GM21529 (cell line): Measurements from ENCODE around the gene PLCB1.
A peak's percentile ranks its signal among the peaks of the same experiment; 100 is the strongest.
"Not testable (repeated sequence)": the region's sequence is repeated elsewhere in the genome, so short reads cannot be mapped to it uniquely, and the experiment has no call there.

Experiments used
- ATAC-seq: cut with Tn5 transposase; IDR thresholded peaks from one replicate; pipeline ENCODE4 v1.9.1; 2021; ENCODE audit not compliant: unreplicated experiment

Gene PLCB1

GRCh38 chr20:8363970-8364733, 232.1 kb downstream of the PLCB1 start:
- ATAC-seq, result no peak

- ATAC-seq, result no peak
These were observed 232.6 kb downstream of the PLCB1 start for GRCh38 chr20:8364734-8365078.

GRCh38 chr20:8365634-8366033, 233.6 kb downstream of the PLCB1 start:
- no peak for ATAC-seq

GRCh38 chr20:8366303-8366923, 234.3 kb downstream of the PLCB1 start:
- ATAC-seq, result no peak

DNA sequence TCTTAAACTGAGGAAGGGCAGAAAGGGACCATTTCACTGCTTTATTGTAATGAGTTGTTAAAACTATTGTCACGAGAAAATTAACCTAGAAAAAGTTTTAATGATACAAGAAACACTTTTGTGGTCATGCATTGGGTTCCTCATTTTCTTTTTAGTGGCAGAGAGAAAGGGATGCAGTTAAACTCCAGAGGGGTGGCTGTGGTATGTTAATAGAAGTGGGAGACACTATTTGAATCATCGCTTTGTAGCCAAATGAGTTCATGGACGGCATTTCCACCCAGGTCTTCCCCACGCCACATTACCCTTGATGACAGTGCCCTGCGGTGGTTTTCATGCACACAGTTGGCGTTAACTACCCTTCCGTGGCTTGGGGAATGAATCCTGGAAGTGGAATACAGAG, 235.6 kb downstream of the PLCB1 start:
- no peak for ATAC-seq

DNA sequence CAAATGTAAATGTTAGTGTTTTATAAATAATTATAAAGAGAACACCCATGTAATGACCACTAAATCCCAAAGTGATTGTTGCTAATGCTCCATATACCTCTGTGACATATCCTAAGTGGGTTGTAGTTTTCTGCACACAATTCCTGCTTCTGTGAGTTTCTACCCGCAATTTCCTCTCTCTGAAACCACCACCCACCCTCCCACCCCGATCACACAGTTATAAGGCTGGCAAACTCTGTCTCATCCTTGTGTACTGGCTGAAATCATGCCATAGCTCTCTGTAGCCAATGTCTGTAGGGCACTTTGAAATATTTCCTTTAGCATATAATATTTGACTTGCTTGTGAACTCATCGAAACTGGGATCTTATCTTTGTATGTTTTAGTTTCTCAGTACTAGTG, 236.6 kb downstream of the PLCB1 start:
- ATAC-seq, result no peak

DNA sequence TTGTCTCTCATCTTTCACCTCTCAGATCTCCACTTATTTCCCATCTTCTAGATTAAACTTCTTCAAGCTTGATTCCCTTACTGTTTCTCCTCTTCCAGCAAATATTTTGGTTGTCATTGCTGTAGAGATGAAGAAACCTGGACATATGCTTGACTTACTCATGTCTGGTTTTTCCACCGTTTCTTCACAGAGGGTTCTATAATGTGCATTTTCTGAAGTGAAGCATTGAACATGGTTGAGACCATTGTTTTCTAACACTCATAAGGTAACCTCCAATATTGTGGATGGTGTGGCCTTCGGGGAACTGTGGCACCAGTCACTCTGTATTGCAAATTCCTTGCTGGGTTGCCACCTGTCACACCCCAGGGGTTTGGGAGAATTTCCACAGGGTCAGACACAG, 237.2 kb downstream of the PLCB1 start:
- ATAC-seq, result no peak

GRCh38 chr20:8370774-8371173, 238.7 kb downstream of the PLCB1 start:
- no peak for ATAC-seq

- no peak for ATAC-seq
These were observed 240.8 kb downstream of the PLCB1 start for GRCh38 chr20:8372824-8373380.

DNA sequence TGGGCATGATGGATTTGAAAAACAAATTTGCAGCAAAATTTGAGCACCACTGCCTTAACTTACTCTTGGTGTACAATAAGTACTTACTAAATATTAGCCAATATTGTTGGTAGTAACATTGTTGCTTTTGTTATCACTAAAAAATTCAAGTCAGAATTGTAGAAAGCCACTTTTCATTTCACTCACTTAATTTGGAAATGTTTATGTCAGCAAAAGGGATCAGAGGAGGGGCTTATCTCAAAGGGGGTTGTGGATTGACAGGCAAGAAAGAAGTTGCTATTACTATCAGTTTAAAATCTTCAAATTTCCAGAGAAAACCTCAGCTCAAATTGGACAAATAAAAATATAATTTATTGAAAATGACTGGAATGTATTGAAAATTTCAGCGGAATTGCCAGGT, 241.5 kb downstream of the PLCB1 start:
- no peak for ATAC-seq

DNA sequence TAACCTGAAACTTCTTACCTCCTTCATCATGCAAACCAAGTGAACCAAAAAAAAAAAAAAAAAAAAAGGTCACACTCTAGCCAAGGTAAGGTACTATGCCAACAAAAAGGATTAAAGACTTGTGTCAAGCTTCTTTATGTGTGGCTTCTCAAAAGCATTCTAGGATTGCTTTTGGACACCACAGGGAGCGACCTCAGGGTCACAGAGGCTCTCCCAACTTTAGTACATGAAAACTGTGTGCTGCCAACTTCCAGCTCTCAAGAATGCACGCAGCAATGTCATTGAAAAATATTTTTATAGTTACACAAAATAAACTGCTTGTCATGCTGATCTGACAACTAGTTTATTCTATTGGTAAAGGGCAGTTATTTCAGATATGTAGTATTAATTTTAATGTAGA, 243.8 kb downstream of the PLCB1 start:
- ATAC-seq, result no peak

GRCh38 chr20:8376940-8377339, 244.9 kb downstream of the PLCB1 start:
- ATAC-seq, result no peak

DNA sequence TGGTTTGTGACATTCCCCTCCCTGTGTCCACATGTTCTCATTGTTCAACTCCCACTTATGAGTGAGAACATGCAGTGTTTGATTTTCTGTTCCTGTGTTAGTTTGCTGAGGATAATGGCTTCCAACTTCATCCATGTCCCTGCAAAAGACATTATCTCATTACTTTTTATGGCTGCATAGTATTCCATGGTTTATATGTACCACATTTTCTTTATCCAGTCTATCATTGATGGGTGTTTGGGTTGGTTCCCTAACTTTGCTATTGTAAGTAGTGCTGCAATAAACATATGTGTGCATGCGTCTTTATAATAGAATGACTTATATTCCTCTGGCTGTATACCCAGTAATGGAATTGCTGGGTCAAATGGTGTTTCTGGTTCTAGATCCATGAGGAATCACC, 247.1 kb downstream of the PLCB1 start:
- not testable (repeated sequence) for ATAC-seq

GRCh38 chr20:8385247-8385646, 253.2 kb downstream of the PLCB1 start:
- no peak for ATAC-seq

DNA sequence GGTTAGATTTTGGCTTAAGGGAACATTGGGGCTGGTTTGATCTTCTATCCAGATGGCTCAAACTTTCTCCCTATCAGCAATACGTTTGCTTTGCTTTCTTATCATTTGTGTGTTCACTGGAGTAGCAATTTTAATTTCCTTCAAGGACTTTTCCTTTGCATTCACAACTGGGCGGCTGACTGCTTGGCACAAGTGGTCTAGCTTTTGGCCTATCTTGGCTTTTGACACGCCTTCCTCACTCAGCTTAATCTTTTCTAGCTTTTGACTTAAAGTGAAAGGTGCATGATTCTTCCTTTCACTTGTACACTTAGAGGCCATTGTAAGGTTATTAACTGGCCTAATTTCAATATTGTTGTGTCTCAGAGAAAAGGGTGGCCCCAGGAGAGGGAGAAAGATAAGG, 254.9 kb downstream of the PLCB1 start:
- ATAC-seq, result no peak

- no peak for ATAC-seq
These were observed 256.1 kb downstream of the PLCB1 start for GRCh38 chr20:8388141-8388540.

- no peak for ATAC-seq
These were observed 256.6 kb downstream of the PLCB1 start for GRCh38 chr20:8388707-8389106.

- no peak for ATAC-seq
These were observed 257.4 kb downstream of the PLCB1 start for GRCh38 chr20:8389381-8390036.

DNA sequence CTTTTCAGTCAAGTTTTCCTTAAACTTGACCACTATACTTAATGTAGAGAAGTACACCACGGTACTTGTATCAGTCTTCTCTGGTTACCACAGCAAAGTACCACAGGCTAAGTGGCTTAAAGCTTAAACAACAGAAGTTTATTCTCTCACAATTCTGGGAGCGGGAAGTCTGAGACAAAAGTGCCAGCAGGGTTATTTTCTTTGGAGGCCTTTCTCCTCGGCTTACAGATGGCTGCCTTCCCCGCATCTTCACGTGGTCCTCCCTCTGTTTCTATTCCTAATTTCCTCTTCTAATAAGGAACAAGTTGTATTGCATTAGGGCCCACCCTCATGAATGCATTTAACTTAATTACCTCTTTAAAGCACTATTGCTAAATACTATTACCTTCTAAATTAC, 258.0 kb downstream of the PLCB1 start:
- ATAC-seq, result no peak

DNA sequence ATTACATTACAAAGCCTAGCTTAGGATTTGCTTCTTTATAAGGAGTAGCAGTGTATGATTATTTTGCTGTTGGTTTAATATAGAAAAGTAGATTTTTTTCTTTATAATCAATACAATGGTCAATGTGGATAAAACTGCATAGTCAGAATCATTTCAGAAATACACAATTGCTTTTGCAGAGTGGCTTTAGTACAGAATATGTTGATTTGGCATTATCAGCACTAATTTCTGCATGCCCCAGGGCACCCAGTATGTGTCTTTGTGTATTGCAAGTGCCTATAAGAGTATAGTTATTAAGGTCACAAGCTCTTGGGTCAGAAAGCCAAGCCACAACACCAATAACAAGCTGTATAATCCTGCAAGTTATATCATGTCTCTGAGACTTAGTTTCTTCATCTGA, 258.4 kb downstream of the PLCB1 start:
- ATAC-seq, result no peak

- no peak for ATAC-seq
These were observed 261.3 kb downstream of the PLCB1 start for GRCh38 chr20:8393381-8393780.

DNA sequence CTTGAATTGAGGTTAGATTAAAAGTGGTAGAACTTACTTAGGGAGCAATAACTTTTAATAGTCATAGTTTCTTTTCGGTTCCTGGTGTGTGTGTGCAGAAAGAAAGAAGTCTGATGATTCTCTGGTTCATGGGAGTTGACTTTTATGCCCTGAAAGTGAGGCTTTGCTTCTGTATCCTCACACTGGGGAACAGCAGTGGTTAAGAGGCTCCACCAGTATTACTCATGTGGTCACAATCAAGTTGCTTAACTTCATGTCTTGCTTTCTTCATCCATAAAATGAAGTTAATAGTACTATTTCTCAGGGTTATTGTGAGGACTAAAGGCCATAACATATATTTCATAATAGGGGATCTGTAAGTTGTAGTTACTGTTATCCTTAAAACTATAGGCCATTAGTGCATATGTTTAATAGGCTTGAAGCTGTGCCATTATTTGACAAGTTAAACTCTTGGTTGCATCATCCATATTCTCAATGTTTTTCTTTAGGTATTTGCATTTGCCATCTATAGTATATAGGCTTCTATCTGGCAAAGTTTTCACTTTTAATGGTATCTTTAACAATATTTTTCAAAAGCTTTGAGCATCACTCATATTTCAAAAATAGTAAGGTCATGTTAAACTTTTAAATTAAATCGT, 262.4 kb downstream of the PLCB1 start:
- ATAC-seq, result peak; percentile 92
